ENCODE data around the gene CSF1. TPM values are rescaled to one million over a fixed set of nuclear protein-coding genes. Genes with fewer than 3 reads are reported as not detected.

CSF1 gene
- total and polyA plus RNA-seq, 2 experiments from 2014 or later, result 1.4 to 3.5 TPM

- Histone ChIP-seq H3K79me2 (replicated peaks; ENCODE audit: insufficient read depth) (no peaks in the 10 kb centered on the region), H3K4me2 (no peak overlapping the region), H3K9me2 (ENCODE audit: insufficient read depth) (no peaks in the 10 kb centered on the region), H3K36me3 (ENCODE audit: insufficient read depth) (no peaks in the 10 kb centered on the region), H3F3A (replicated peaks; ENCODE audit: low read depth) (no peaks in the 10 kb centered on the region), H4K20me1 (replicated peaks; ENCODE audit: insufficient read depth) (no peaks in the 10 kb centered on the region), H3K4me3 (no peak overlapping the region), H3K27ac (ENCODE audit: low read depth) (no peak overlapping the region), H2AFZ (no peak overlapping the region), H3K4me1 (ENCODE audit: insufficient read depth) (0 out of 2 replicates have a peak, but pooled peaks cover 3% of the 10 kb centered on the region), H3K27me3 (ENCODE audit: insufficient read depth) (0 out of 2 replicates have a peak, but pooled peaks cover 4% of the 10 kb centered on the region)
- Mint-ChIP-seq H3K9me3 (no peaks in the 10 kb centered on the region), H3K36me3 (ENCODE audit: low read depth) (no peaks in the 10 kb centered on the region), H3K27me3 (ENCODE audit: insufficient read depth, low read depth, poor library complexity) (peaks cover 8% of the 10 kb centered on the region), H3K27ac (no peak overlapping the region), H3K4me3 (no peak overlapping the region), H3K4me1 (peaks cover 8% of the 10 kb centered on the region)
- ATAC-seq (no peak), DNase-seq (ENCODE audit: low spot score) (no peak)
- TF ChIP-seq CTCF (conservative IDR thresholded peaks at IDR 0.05; ENCODE audit: low read depth in 2 of 2) (no peak), NANOG (IDR thresholded peaks at IDR 0.05; ENCODE audit: borderline replicate concordance) (no peak), JUNB (IDR thresholded peaks at IDR 0.05; ENCODE audit: unreplicated experiment) (no peak), ETS1 (IDR thresholded peaks at IDR 0.05) (no peak), STAT1 (IDR thresholded peaks at IDR 0.05; ENCODE audit: unreplicated experiment) (no peak), ZNF462 (CRISPR knock-in tag; IDR thresholded peaks at IDR 0.05) (no peak), EZH2phosphoT487 (IDR thresholded peaks at IDR 0.05; ENCODE audit: unreplicated experiment) (no peak), ZNF114 (CRISPR knock-in tag; IDR thresholded peaks at IDR 0.05) (no peak), POLR2AphosphoS5 (IDR thresholded peaks at IDR 0.05; ENCODE audit: low read depth) (no peak), ZNF331 (CRISPR knock-in tag; IDR thresholded peaks at IDR 0.05; ENCODE audit: low read depth) (no peak), EZH2 (IDR thresholded peaks at IDR 0.05; ENCODE audit: low read depth, unreplicated experiment) (no peak), REST (IDR thresholded peaks at IDR 0.05; ENCODE audit: unreplicated experiment) (no peak)
These were observed 8.3 kb upstream of the CSF1 start for GRCh38 chr1:109902204-109902985.

Data from GM23338 (cell line).